ENCODE results near the gene TEKT5.

TEKT5 gene

DNA sequence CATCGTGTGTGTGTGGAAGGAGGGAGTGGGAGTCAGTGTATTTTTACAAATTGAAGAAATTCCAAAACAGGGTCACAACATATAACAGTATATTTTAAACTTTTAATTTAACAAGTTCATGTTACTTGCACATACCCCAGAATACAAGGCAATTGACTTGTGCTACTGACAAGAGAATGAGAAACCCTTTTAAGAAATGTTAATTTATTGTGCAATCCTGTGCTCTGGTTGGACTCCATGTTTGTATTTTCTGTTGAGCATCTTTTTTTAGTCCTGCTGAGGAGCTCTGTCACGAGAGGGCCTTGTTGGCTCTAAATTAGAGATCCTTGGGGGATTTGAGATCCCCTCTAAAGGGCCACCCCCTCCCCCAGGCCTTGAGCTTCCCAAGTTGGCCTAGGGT lies 113.2 kb downstream of the TEKT5 start:
- TF ChIP-seq, protein P1, sequence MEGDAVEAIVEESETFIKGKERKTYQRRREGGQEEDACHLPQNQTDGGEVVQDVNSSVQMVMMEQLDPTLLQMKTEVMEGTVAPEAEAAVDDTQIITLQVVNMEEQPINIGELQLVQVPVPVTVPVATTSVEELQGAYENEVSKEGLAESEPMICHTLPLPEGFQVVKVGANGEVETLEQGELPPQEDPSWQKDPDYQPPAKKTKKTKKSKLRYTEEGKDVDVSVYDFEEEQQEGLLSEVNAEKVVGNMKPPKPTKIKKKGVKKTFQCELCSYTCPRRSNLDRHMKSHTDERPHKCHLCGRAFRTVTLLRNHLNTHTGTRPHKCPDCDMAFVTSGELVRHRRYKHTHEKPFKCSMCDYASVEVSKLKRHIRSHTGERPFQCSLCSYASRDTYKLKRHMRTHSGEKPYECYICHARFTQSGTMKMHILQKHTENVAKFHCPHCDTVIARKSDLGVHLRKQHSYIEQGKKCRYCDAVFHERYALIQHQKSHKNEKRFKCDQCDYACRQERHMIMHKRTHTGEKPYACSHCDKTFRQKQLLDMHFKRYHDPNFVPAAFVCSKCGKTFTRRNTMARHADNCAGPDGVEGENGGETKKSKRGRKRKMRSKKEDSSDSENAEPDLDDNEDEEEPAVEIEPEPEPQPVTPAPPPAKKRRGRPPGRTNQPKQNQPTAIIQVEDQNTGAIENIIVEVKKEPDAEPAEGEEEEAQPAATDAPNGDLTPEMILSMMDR (IDR thresholded peaks at IDR 0.05; ENCODE audit: low read length, missing control alignments), result no peak
- no peak overlapping the region for H3K4me3 ChIP-seq (replicated peaks; ENCODE audit: low read depth, low read length)
- peak; percentile 34 for DNase-seq (ENCODE audit: low read depth)

DNA sequence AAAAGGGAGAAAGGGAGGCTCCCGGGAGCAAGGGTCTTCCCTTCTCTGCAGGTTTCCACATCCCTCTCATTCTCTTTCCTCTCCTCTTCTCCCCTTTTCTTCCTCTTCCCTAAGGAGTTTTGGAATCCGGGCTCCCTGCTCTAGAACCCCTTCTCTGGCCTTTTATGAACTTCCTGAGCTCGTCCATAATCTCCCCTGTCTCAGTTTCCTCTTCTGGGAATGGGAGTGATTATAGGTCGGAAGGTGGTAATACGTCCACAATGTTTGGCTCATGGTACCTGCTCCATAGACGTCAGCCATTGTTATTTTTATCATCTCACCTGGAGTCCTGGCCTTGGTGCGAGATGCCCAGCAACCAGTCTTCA lies 113.9 kb downstream of the TEKT5 start:
- DNase-seq (ENCODE audit: low read depth), result no peak
- TF ChIP-seq, protein P1 (IDR thresholded peaks at IDR 0.05; ENCODE audit: low read length, missing control alignments), result no peak
- peak overlapping the region; percentile 72 for H3K4me3 ChIP-seq (replicated peaks; ENCODE audit: low read depth, low read length)

DNA sequence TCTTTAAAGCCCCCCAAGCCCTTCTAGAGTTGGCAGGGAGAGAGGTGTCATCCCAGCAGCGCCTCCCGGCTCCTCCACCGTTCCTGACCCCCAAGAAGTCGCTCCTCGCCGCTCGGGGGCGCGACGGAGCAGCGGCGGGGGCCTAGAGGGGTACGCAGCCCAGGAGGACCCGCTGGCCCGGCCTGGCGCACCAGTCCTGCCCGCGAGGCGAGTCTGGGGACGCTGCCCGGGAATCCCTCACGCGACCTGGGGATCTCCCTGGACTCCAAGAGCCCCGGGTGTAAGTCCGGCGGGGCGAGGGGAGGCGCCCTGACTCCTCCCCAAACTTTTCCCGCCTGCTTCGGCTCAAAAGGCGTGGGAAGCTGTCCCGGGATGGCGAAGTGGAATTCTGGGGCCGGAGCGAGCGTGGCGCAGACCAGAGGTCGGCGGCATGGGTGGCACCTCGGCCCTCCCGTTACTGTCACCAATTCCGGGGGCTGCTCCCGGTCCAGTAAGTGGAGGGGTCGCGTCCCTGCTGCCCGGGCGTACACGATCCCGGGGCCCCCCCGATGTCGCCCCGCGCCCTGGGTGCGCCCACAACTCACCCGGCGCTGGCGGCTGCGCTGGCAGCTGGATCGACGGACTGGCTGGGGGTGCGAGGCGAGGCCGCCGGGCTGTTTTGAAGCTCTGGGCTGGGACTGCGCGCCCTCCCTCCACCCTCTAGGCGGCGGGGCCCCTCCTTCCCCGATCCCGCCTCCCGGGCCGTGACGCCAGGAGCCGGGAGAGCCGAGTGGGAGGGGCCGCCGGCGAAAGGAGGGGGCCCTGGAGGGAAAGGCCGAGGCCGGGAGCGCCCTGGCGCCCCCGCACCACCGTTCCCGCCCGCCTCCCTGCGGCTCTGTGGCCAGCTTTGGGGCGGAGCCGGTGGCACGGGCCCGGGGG lies 114.5 kb downstream of the TEKT5 start, which contains the start of gene EMP2:
TSS of gene EMP2 (minus strand) at position 634 of the 918 bp plus-strand sequence. CDS start 32,981 bp downstream, outside the sequence.
- DNase-seq (ENCODE audit: low read depth), result peak; percentile 63
- H3K4me3 ChIP-seq (replicated peaks; ENCODE audit: low read depth, low read length), result peak within 1 kb of the TSS; percentile 72
- TF ChIP-seq, protein P1 (IDR thresholded peaks at IDR 0.05; ENCODE audit: low read length, missing control alignments), result peak; percentile 34

DNA sequence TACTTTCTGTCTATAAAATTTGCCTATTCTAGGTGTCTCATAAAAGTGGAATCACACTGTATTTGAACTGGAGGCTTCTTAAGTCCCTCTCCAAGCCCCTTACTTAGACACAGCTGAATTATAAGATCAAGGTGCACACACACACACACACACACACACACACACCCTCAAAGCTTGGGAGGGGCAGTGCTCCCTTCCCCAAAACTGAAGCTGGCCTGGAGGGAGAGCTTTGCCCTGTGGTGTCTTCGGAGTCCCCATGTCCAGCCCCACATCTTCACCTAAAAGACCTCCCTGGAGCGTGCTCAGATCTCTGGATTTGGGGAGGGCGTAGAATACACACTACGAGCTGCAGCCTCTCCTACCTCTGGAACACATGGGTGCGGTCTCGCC lies 115.2 kb downstream of the TEKT5 start:
- DNase-seq (ENCODE audit: low read depth), result no peak
- H3K4me3 ChIP-seq (replicated peaks; ENCODE audit: low read depth, low read length), result peak overlapping the region; percentile 72
- TF ChIP-seq, protein P1 (IDR thresholded peaks at IDR 0.05; ENCODE audit: low read length, missing control alignments), result no peak

- DNase-seq (ENCODE audit: low read depth), result no peak
- TF ChIP-seq, protein P1 (IDR thresholded peaks at IDR 0.05; ENCODE audit: low read length, missing control alignments), result no peak
- no peak overlapping the region for H3K4me3 ChIP-seq (replicated peaks; ENCODE audit: low read depth, low read length)
These were observed 116.0 kb downstream of the TEKT5 start for GRCh38 chr16:10578474-10579316.

All from fibroblast of pulmonary artery (primary cell).